ENCODE results near the gene FAU. TPM values are rescaled to one million over a fixed set of nuclear protein-coding genes. Genes with fewer than 3 reads are reported as not detected.

Gene FAU
- total and polyA plus RNA-seq, 9 of the 15 experiments (the other 6 are each of a cell fraction or from before 2014, with no cell fraction given) = 433 to 1,827 (median 942) TPM

GRCh38 chr11:65170058-65170534 is 48.2 kb upstream of the FAU start, which contains the start of gene SPDYC (continued):
- TF ChIP-seq, protein P1, sequence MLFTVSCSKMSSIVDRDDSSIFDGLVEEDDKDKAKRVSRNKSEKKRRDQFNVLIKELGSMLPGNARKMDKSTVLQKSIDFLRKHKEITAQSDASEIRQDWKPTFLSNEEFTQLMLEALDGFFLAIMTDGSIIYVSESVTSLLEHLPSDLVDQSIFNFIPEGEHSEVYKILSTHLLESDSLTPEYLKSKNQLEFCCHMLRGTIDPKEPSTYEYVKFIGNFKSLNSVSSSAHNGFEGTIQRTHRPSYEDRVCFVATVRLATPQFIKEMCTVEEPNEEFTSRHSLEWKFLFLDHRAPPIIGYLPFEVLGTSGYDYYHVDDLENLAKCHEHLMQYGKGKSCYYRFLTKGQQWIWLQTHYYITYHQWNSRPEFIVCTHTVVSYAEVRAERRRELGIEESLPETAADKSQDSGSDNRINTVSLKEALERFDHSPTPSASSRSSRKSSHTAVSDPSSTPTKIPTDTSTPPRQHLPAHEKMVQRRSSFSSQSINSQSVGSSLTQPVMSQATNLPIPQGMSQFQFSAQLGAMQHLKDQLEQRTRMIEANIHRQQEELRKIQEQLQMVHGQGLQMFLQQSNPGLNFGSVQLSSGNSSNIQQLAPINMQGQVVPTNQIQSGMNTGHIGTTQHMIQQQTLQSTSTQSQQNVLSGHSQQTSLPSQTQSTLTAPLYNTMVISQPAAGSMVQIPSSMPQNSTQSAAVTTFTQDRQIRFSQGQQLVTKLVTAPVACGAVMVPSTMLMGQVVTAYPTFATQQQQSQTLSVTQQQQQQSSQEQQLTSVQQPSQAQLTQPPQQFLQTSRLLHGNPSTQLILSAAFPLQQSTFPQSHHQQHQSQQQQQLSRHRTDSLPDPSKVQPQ (CRISPR knock-in tag; IDR thresholded peaks at IDR 0.05; ENCODE audit: borderline replicate concordance) = no peak
- no peak for TF ChIP-seq ZNF134 (CRISPR knock-in tag; conservative IDR thresholded peaks at IDR 0.05)
- no peak for TF ChIP-seq ZBTB1 (CRISPR knock-in tag; IDR thresholded peaks at IDR 0.05; ENCODE audit: borderline replicate concordance, low read depth)
- TF ChIP-seq NCOR1 (IDR thresholded peaks at IDR 0.05) = peak; percentile 46; the same call in 1 of the 2 replicates
- TF ChIP-seq MLX (CRISPR knock-in tag; conservative IDR thresholded peaks at IDR 0.05) = peak in 1 of 2 experiments; percentile 79; a peak in 1 of 4 replicates
- TF ChIP-seq NONO (IDR thresholded peaks at IDR 0.05; ENCODE audit: low read depth in 2 of 2, low read length in 1 of 2) = peak; percentile 52 to 94; a peak in 3 of 4 replicates
- peak; percentile 95 for TF ChIP-seq GTF2A2 (tag; IDR thresholded peaks at IDR 0.05)
- TF ChIP-seq PYGO2 (tag; IDR thresholded peaks at IDR 0.05) = no peak
- TF ChIP-seq ZNF695 (CRISPR knock-in tag; IDR thresholded peaks at IDR 0.05) = no peak
- TF ChIP-seq ZBTB11 (CRISPR knock-in tag; IDR thresholded peaks at IDR 0.05) = no peak
- TF ChIP-seq E2F1 (CRISPR knock-in tag; IDR thresholded peaks at IDR 0.05) = peak; percentile 58
- 0 out of 2 replicates have a peak, but pooled peaks have one; percentile 51 for TF ChIP-seq TARDBP (IDR thresholded peaks at IDR 0.05)
- no peak for TF ChIP-seq CHD1 (IDR thresholded peaks at IDR 0.05; ENCODE audit: low read length)
- TF ChIP-seq RHOXF2B (CRISPR knock-in tag; conservative IDR thresholded peaks at IDR 0.05) = no peak
- TF ChIP-seq ZNF699 (CRISPR knock-in tag; IDR thresholded peaks at IDR 0.05; ENCODE audit: insufficient replicate concordance) = no peak
- no peak for TF ChIP-seq RFX7 (CRISPR knock-in tag; IDR thresholded peaks at IDR 0.05)
- TF ChIP-seq, protein P2, sequence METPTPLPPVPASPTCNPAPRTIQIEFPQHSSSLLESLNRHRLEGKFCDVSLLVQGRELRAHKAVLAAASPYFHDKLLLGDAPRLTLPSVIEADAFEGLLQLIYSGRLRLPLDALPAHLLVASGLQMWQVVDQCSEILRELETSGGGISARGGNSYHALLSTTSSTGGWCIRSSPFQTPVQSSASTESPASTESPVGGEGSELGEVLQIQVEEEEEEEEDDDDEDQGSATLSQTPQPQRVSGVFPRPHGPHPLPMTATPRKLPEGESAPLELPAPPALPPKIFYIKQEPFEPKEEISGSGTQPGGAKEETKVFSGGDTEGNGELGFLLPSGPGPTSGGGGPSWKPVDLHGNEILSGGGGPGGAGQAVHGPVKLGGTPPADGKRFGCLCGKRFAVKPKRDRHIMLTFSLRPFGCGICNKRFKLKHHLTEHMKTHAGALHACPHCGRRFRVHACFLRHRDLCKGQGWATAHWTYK (CRISPR knock-in tag; IDR thresholded peaks at IDR 0.05) = 0 out of 2 replicates have a peak, but pooled peaks have one; percentile 50
- peak; percentile 93 for TF ChIP-seq PML (IDR thresholded peaks at IDR 0.05; ENCODE audit: low read length)
- no peak for TF ChIP-seq ZC3H8 (IDR thresholded peaks at IDR 0.05)
